GM12878 (cell line): ENCODE data around the gene ATP6V0A4. TPM values are rescaled to one million over a fixed set of nuclear protein-coding genes. Genes with fewer than 3 reads are reported as not detected.

Source experiments
- ATAC-seq: fragments of 200-7000 bp; cut with Tn5 transposase; 3 replicates; pipeline ENCODE4 v1.9.1; 2020; ENCODE audit warnings: mild to moderate bottlenecking, moderate library complexity
- BruUV-seq: library from RNA; stranded (reverse); fragments of 400-500 nt; replicated peaks from 2 replicates; lab custom pipeline; 2021; lab: Mats Ljungman, UMichigan
- CTCF ChIA-PET: fragments of 300-600 bp; sonication (Branson Sonifier 250); formaldehyde crosslinking; extraction: SDS; loops from one replicate; lab custom pipeline; 2021; ENCODE audit warnings: inconsistent platforms; lab: Yijun Ruan, JAX
- POLR2A ChIA-PET: fragments of 350-600 bp; formaldehyde crosslinking; extraction: SDS; loops from one replicate; lab custom pipeline; 2021; ENCODE audit warnings: inconsistent platforms; lab: Charles Lee
- RAD21 ChIA-PET: fragments of 300-600 bp; sonication (Branson Sonifier 250); formaldehyde crosslinking; loops from one replicate; lab custom pipeline; 2023; ENCODE audit warnings: antibody characterized with exemption; ENCODE audit not compliant: unreplicated experiment; lab: Charles Lee
- SMC1A ChIA-PET: fragments of 300-600 bp; sonication (Branson Sonifier 250); formaldehyde crosslinking; loops from one replicate; lab custom pipeline; 2023; ENCODE audit not compliant: unreplicated experiment, uncharacterized antibody; lab: Charles Lee
- DNase-seq: peaks from one replicate; pipeline ENCODE4 v3.0.0-alpha.2; 2011; ENCODE audit warnings: low read depth, low spot score
- FAIRE-seq: peaks from 3 replicates; lab custom pipeline; 2011; peaks lifted over from hg19 to GRCh38; lab: Jason Lieb, UNC
- H2AFZ ChIP-seq: 2 replicates; pipeline ENCODE4 v1.6.0; 2011; ENCODE audit warnings: low read depth, low read length, control low read depth; ENCODE audit not compliant: control insufficient read depth
- H3K27ac ChIP-seq: 2 replicates; pipeline ENCODE4 v1.5.1; 2011; ENCODE audit warnings: control low read depth; ENCODE audit not compliant: control insufficient read depth, insufficient read depth
- H3K27me3 ChIP-seq, 2 experiments: replicated peaks in 1 of 2; 2 replicates each; pipeline versions ENCODE4 v1.6.0 to v1.6.1; 2011; ENCODE audit warnings: low read length in 1 of 2; ENCODE audit not compliant: control insufficient read depth in 2 of 2, insufficient read depth in 2 of 2
- H3K36me3 ChIP-seq, 2 experiments: 2 replicates each; pipeline ENCODE4 v1.5.1; 2011; ENCODE audit warnings: low read length in 1 of 2; ENCODE audit not compliant: control insufficient read depth in 2 of 2, insufficient read depth in 2 of 2
- H3K4me1 ChIP-seq: 2 replicates; pipeline ENCODE4 v1.6.1; 2011; ENCODE audit warnings: mild to moderate bottlenecking, low read length, moderate library complexity, mixed read lengths; ENCODE audit not compliant: control insufficient read depth, insufficient read depth
- H3K4me2 ChIP-seq: 2 replicates; pipeline ENCODE4 v1.6.0; 2011; ENCODE audit warnings: control low read depth; ENCODE audit not compliant: control insufficient read depth, insufficient read depth
- H3K4me3 ChIP-seq: fragments of 200-600 bp; sonication (generic); 2 replicates; pipeline ENCODE4 v1.5.1; 2016
- H3K79me2 ChIP-seq: 2 replicates; pipeline ENCODE4 v1.6.0; 2011; ENCODE audit warnings: low read length; ENCODE audit not compliant: control insufficient read depth, insufficient read depth
- H3K9ac ChIP-seq: 2 replicates; pipeline ENCODE4 v1.8.0; 2011; ENCODE audit warnings: low read length, control low read depth, mixed read lengths; ENCODE audit not compliant: control insufficient read depth, insufficient read depth
- H3K9me3 ChIP-seq: replicated peaks from 3 replicates; pipeline ENCODE4 v1.5.1; 2011; ENCODE audit warnings: mild to moderate bottlenecking, low read length; ENCODE audit not compliant: control insufficient read depth, insufficient read depth
- H4K20me1 ChIP-seq: 2 replicates; pipeline ENCODE4 v1.6.0; 2011; ENCODE audit not compliant: control insufficient read depth, insufficient read depth
- ETV6 ChIP-seq, 2 experiments: fragments of 450-650 bp in 1 of 2; IDR thresholded peaks in 1 of 2; conservative IDR thresholded peaks in 1 of 2; 2 replicates each; pipeline ENCODE4 v1.6.1; 2014; ENCODE audit warnings: antibody characterized with exemption in 1 of 2, borderline replicate concordance in 1 of 2, low read depth in 1 of 2, mild to moderate bottlenecking in 1 of 2, moderate library complexity in 1 of 2
- IKZF2 ChIP-seq, 2 experiments: fragments of 450-650 bp; IDR thresholded peaks; 2 replicates each; pipeline ENCODE4 v1.6.1; 2017; ENCODE audit warnings: mild to moderate bottlenecking in 2 of 2, moderate library complexity in 2 of 2
- JUND ChIP-seq: IDR thresholded peaks from 2 replicates; pipeline ENCODE4 v1.6.1; 2012; ENCODE audit warnings: low read depth, mild to moderate bottlenecking, low read length, improper control_type of control experiment, moderate library complexity
- KAT2A ChIP-seq: conservative IDR thresholded peaks from 2 replicates; pipeline ENCODE4 v1.6.1; 2011; ENCODE audit warnings: low read depth, low read length; ENCODE audit not compliant: control insufficient read depth
- MEF2A ChIP-seq: IDR thresholded peaks from 2 replicates; pipeline ENCODE4 v1.6.1; 2011; ENCODE audit warnings: low read depth, mild to moderate bottlenecking, low read length, moderate library complexity; ENCODE audit not compliant: insufficient read depth
- RB1 ChIP-seq: fragments of 450-650 bp; formaldehyde crosslinking; IDR thresholded peaks from 2 replicates; pipeline ENCODE4 v1.6.1; 2017; ENCODE audit warnings: mild to moderate bottlenecking, borderline replicate concordance
- SPI1 ChIP-seq: IDR thresholded peaks from 2 replicates; pipeline ENCODE4 v1.6.1; 2011; ENCODE audit warnings: low read depth, mild to moderate bottlenecking, low read length, moderate library complexity, borderline replicate concordance; ENCODE audit not compliant: insufficient read depth
- TCF7 ChIP-seq: IDR thresholded peaks from 2 replicates; pipeline ENCODE4 v1.6.1; 2014; ENCODE audit warnings: antibody characterized with exemption, borderline replicate concordance
- ZNF217 ChIP-seq: fragments of 450-650 bp; IDR thresholded peaks from 2 replicates; pipeline ENCODE4 v1.6.1; 2017; ENCODE audit warnings: antibody characterized with exemption, mild to moderate bottlenecking
- WGBS: methylation state at CpG from one replicate; pipeline ENCODE4 v1.1.6; 2016; ENCODE audit warnings: low lambda C conversion rate; ENCODE audit not compliant: insufficient replicate concordance, insufficient coverage; ENCODE audit errors: missing lambda C conversion rate; 5-methylcytosine and 5-hydroxymethylcytosine counted together
- in situ Hi-C: fragments of 300-500 bp; cut with MboI; formaldehyde crosslinking; loops from 9 replicates; pipeline ENCODE4 v1.14.3; 2018; ENCODE audit warnings: mixed read lengths
- intact Hi-C: fragments of 100-400 bp; cut with micrococcal nuclease; formaldehyde crosslinking; loops from one replicate; pipeline ENCODE4 v1.14.2; 2022; ENCODE audit not compliant: unreplicated experiment
- polyA plus RNA-seq, 11 experiments: library from polyadenylated mRNA; depleted of rRNA in 4 of 11; unstranded in 6 of 11; stranded (reverse) in 5 of 11; fragments of >200 nt; fragmentation: Nextera tagmentation in 4 of 11; fragmentation: Illumina TruSeq in 1 of 11; extraction: Ambion mirVana in 4 of 11; extraction: Trizol in 1 of 11; gene quantifications; 1 replicate in 1 of 11; 2 replicates in 10 of 11; pipeline versions ENCODE4 v1.2.1 to v1.2.3, GENCODE V29; 2011 to 2016; ENCODE audit warnings: inconsistent platforms in 2 of 11, missing spikeins in 2 of 11, low read depth in 1 of 11
- total RNA-seq, 4 experiments: library from RNA; depleted of rRNA in 3 of 4; stranded (reverse); fragments of >200 nt in 3 of 4; fragmentation: Illumina TruSeq in 1 of 4; extraction: Trizol in 1 of 4; gene quantifications; 2 replicates each; pipeline versions ENCODE4 v1.2.1 to v1.2.3, GENCODE V29; 2013 to 2021
- TF ChIP-seq, protein P1 (sequence below): fragments of 450-650 bp; IDR thresholded peaks from 2 replicates; pipeline ENCODE4 v1.6.1; 2017; ENCODE audit warnings: antibody characterized with exemption, mild to moderate bottlenecking, moderate library complexity
- TF ChIP-seq, protein P2 (sequence below): IDR thresholded peaks from 2 replicates; pipeline ENCODE4 v1.6.1; 2012; ENCODE audit warnings: low read length, inconsistent platforms

ATP6V0A4 gene
- total and polyA plus RNA-seq, 10 of the 15 experiments (the other 5 are each of a cell fraction or from before 2014, with no cell fraction given), result not detected

GRCh38 chr7:138838166-138838565 is 40.2 kb upstream of the ATP6V0A4 start:
- Histone ChIP-seq H3K9ac (no peak overlapping the region), H3K79me2 (no peaks in the 10 kb centered on the region), H2AFZ (no peak overlapping the region), H3K4me2 (no peak overlapping the region), H3K36me3 (no peaks in the 10 kb centered on the region), H3K4me1 (no peaks in the 10 kb centered on the region), H4K20me1 (no peaks in the 10 kb centered on the region), H3K27me3 (no peaks in the 10 kb centered on the region), H3K9me3 (no peaks in the 10 kb centered on the region), H3K4me3 (no peak overlapping the region), H3K27ac (no peak overlapping the region)
- TF ChIP-seq KAT2A (no peak), ETV6 (conservative IDR thresholded peaks at IDR 0.05 in 1 of 2, IDR thresholded peaks at IDR 0.05 in 1 of 2; ENCODE audit: borderline replicate concordance in 1 of 2, low read depth in 1 of 2) (no peak), SPI1 (no peak), ZNF217 (no peak), JUND (no peak), IKZF2 (IDR thresholded peaks at IDR 0.05) (no peak), TCF7 (no peak), RB1 (no peak), MEF2A (no peak)
- TF ChIP-seq, protein P1, sequence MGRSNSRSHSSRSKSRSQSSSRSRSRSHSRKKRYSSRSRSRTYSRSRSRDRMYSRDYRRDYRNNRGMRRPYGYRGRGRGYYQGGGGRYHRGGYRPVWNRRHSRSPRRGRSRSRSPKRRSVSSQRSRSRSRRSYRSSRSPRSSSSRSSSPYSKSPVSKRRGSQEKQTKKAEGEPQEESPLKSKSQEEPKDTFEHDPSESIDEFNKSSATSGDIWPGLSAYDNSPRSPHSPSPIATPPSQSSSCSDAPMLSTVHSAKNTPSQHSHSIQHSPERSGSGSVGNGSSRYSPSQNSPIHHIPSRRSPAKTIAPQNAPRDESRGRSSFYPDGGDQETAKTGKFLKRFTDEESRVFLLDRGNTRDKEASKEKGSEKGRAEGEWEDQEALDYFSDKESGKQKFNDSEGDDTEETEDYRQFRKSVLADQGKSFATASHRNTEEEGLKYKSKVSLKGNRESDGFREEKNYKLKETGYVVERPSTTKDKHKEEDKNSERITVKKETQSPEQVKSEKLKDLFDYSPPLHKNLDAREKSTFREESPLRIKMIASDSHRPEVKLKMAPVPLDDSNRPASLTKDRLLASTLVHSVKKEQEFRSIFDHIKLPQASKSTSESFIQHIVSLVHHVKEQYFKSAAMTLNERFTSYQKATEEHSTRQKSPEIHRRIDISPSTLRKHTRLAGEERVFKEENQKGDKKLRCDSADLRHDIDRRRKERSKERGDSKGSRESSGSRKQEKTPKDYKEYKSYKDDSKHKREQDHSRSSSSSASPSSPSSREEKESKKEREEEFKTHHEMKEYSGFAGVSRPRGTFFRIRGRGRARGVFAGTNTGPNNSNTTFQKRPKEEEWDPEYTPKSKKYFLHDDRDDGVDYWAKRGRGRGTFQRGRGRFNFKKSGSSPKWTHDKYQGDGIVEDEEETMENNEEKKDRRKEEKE, result no peak
- TF ChIP-seq, protein P2, sequence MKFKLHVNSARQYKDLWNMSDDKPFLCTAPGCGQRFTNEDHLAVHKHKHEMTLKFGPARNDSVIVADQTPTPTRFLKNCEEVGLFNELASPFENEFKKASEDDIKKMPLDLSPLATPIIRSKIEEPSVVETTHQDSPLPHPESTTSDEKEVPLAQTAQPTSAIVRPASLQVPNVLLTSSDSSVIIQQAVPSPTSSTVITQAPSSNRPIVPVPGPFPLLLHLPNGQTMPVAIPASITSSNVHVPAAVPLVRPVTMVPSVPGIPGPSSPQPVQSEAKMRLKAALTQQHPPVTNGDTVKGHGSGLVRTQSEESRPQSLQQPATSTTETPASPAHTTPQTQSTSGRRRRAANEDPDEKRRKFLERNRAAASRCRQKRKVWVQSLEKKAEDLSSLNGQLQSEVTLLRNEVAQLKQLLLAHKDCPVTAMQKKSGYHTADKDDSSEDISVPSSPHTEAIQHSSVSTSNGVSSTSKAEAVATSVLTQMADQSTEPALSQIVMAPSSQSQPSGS, result no peak
- BruUV-seq, result no TSS peak
- intact Hi-C loops (no loop called here), in situ Hi-C loops (no loop called here)
- RAD21 ChIA-PET, result no interaction called here
- CTCF ChIA-PET, result no interaction called here
- SMC1A ChIA-PET, result no interaction called here
- FAIRE-seq, result no peak
- WGBS, result 55% methylated on average over 9 of the region's 9 CpGs
- ATAC-seq, result no peak
- POLR2A ChIA-PET, result no interaction called here
- DNase-seq, result no peak
